OCI-LY7 (cell line): ENCODE results near the gene HTT. TPM values are rescaled to one million over a fixed set of nuclear protein-coding genes. Genes with fewer than 3 reads are reported as not detected.

Experiments used
- BruUV-seq: library from RNA; stranded (reverse); fragments of 400-500 nt; replicated peaks from 2 replicates; lab custom pipeline; 2021; lab: Mats Ljungman, UMichigan
- CTCF ChIA-PET: fragments of 300-600 bp; sonication (Branson Sonifier 250); formaldehyde crosslinking; loops from one replicate; lab custom pipeline; 2022; ENCODE audit warnings: antibody characterized with exemption; ENCODE audit not compliant: unreplicated experiment; lab: Charles Lee
- POLR2A ChIA-PET: fragments of 300-600 bp; sonication (Branson Sonifier 250); formaldehyde crosslinking; loops from one replicate; lab custom pipeline; 2022; ENCODE audit warnings: antibody characterized with exemption; lab: Charles Lee
- DNase-seq: peaks from one replicate; pipeline ENCODE4 v3.0.0-alpha.2; 2015; ENCODE audit warnings: low spot score
- H2AFZ ChIP-seq: fragments of 200-600 bp; sonication (generic), shearing (Covaris generic); 2 replicates; pipeline ENCODE4 v1.6.1; 2014; ENCODE audit warnings: mild to moderate bottlenecking, antibody characterized with exemption, low read length, moderate library complexity
- H3K27ac ChIP-seq: fragments of 200-600 bp; sonication (generic); 2 replicates; pipeline ENCODE4 v1.5.1; 2014; ENCODE audit warnings: mixed run types, low read depth, mild to moderate bottlenecking, moderate library complexity, low read length, inconsistent platforms; ENCODE audit not compliant: poor library complexity, severe bottlenecking
- H3K36me3 ChIP-seq: fragments of 200-600 bp; sonication (generic); 2 replicates; pipeline ENCODE4 v1.6.1; 2014; ENCODE audit warnings: mild to moderate bottlenecking, antibody characterized with exemption, low read length, moderate library complexity, mixed read lengths; ENCODE audit not compliant: insufficient read depth
- H3K4me1 ChIP-seq: fragments of 200-600 bp; sonication (generic); 2 replicates; pipeline ENCODE4 v1.5.1; 2014; ENCODE audit warnings: mild to moderate bottlenecking, low read length; ENCODE audit not compliant: insufficient read depth, poor library complexity, severe bottlenecking
- H3K4me2 ChIP-seq: fragments of 200-600 bp; sonication (generic); 2 replicates; pipeline ENCODE4 v1.6.1; 2014; ENCODE audit warnings: mild to moderate bottlenecking, low read length
- H3K4me3 ChIP-seq: fragments of 200-600 bp; sonication (generic); 2 replicates; pipeline ENCODE4 v1.5.1; 2014; ENCODE audit warnings: mild to moderate bottlenecking, low read depth, low read length; ENCODE audit not compliant: poor library complexity, severe bottlenecking
- H3K79me2 ChIP-seq: fragments of 200-600 bp; sonication (generic); 2 replicates; pipeline ENCODE4 v1.6.1; 2016; ENCODE audit warnings: low read depth, mild to moderate bottlenecking, low read length, moderate library complexity, mixed read lengths; ENCODE audit not compliant: insufficient read depth
- H3K9me2 ChIP-seq: fragments of 200-600 bp; sonication (generic); 2 replicates; pipeline ENCODE4 v1.6.1; 2016; ENCODE audit warnings: mild to moderate bottlenecking, low read length, mixed read lengths; ENCODE audit not compliant: insufficient read depth
- H3K9me3 ChIP-seq: fragments of 200-600 bp; sonication (generic); 2 replicates; pipeline ENCODE4 v1.6.1; 2014; ENCODE audit warnings: mild to moderate bottlenecking, mixed run types, low read length, mixed read lengths
- H4K20me1 ChIP-seq: fragments of 200-600 bp; sonication (generic); 2 replicates; pipeline ENCODE4 v1.6.1; 2014; ENCODE audit warnings: mild to moderate bottlenecking, antibody characterized with exemption, low read length, moderate library complexity, mixed read lengths; ENCODE audit not compliant: insufficient read depth
- EZH2phosphoT487 ChIP-seq: fragments of 200-600 bp; sonication (generic); IDR thresholded peaks from 2 replicates; pipeline ENCODE4 v1.6.1; 2018; ENCODE audit warnings: low read depth, borderline replicate concordance, mild to moderate bottlenecking, mixed run types, antibody characterized with exemption, low read length, moderate library complexity, mixed read lengths
- intact Hi-C: fragments of 100-400 bp; cut with micrococcal nuclease; formaldehyde crosslinking; loops from one replicate; pipeline ENCODE4 v1.10.0; 2022; ENCODE audit not compliant: unreplicated experiment
- total RNA-seq, 2 experiments: library from RNA; depleted of rRNA in 1 of 2; stranded (reverse); fragments of >200 nt in 1 of 2; shearing (Covaris generic) in 1 of 2; gene quantifications; 2 replicates each; pipeline ENCODE4 v1.2.3, GENCODE V29; 2014 to 2022
- TF ChIP-seq, protein P1 (sequence below): fragments of 200-600 bp; sonication (generic); conservative IDR thresholded peaks from 2 replicates; pipeline ENCODE4 v1.5.1; 2014; ENCODE audit warnings: mild to moderate bottlenecking, antibody characterized with exemption, low read length, moderate library complexity, mixed read lengths

Gene HTT
- total RNA-seq, 2 experiments from 2014 or later = 36.4 to 91.3 TPM

GRCh38 chr4:3280466-3280865, 206.0 kb downstream of the HTT start:
- ChIA-PET POLR2A (no interaction called here), CTCF (no interaction called here)
- Histone ChIP-seq H2AFZ (no peak overlapping the region), H3K4me1 (no peaks in the 10 kb centered on the region), H3K4me2 (no peak overlapping the region), H3K9me2 (no peaks in the 10 kb centered on the region), H3K79me2 (no peaks in the 10 kb centered on the region), H4K20me1 (no peaks in the 10 kb centered on the region), H3K9me3 (no peaks in the 10 kb centered on the region; the same call in 1 of the 2 replicates), H3K36me3 (no peaks in the 10 kb centered on the region), H3K27ac (no peak overlapping the region), H3K4me3 (no peak overlapping the region)
- TF ChIP-seq, protein P1, sequence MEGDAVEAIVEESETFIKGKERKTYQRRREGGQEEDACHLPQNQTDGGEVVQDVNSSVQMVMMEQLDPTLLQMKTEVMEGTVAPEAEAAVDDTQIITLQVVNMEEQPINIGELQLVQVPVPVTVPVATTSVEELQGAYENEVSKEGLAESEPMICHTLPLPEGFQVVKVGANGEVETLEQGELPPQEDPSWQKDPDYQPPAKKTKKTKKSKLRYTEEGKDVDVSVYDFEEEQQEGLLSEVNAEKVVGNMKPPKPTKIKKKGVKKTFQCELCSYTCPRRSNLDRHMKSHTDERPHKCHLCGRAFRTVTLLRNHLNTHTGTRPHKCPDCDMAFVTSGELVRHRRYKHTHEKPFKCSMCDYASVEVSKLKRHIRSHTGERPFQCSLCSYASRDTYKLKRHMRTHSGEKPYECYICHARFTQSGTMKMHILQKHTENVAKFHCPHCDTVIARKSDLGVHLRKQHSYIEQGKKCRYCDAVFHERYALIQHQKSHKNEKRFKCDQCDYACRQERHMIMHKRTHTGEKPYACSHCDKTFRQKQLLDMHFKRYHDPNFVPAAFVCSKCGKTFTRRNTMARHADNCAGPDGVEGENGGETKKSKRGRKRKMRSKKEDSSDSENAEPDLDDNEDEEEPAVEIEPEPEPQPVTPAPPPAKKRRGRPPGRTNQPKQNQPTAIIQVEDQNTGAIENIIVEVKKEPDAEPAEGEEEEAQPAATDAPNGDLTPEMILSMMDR = no peak
- TF ChIP-seq EZH2phosphoT487 = no peak
- no TSS peak for BruUV-seq
- intact Hi-C loops = no loop called here
- no peak for DNase-seq

GRCh38 chr4:3283483-3283882, 209.0 kb downstream of the HTT start:
- intact Hi-C loops = no loop called here
- Histone ChIP-seq H3K4me1 (peaks cover 10% of the 10 kb centered on the region), H3K4me3 (no peak overlapping the region), H3K9me2 (no peaks in the 10 kb centered on the region), H3K36me3 (no peaks in the 10 kb centered on the region), H4K20me1 (no peaks in the 10 kb centered on the region), H3K79me2 (no peaks in the 10 kb centered on the region), H3K9me3 (no peaks in the 10 kb centered on the region; the same call in 1 of the 2 replicates), H3K27ac (no peak overlapping the region), H3K4me2 (no peak overlapping the region), H2AFZ (no peak overlapping the region)
- ChIA-PET CTCF (interaction anchor here (0.5 kb wide), 1 partner anchor 97 kb away, joined by 5 read pairs; no protein-coding TSS in a partner anchor), POLR2A (no interaction called here)
- DNase-seq = no peak
- BruUV-seq = no TSS peak
- TF ChIP-seq, protein P1 = no peak
- TF ChIP-seq EZH2phosphoT487 = no peak

DNA sequence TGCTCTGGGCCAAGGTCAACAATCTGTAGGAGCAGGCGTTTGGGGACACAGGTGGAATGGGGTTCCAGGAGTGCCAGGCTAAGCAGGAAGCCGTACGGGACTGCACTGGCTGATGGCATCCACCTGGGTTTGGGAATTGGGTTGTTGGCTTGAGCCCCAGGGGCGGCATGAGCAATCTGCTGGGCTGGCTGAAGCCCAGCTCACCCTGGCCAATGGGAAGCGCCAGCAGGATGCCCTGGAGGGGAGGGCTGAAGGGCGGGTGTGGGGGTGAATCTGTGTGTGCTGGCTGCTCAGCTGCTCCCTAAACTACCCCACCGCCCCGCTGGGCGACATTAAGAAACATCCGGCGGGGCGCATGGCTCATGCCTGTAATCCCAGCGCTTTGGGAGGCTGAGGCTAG, 209.4 kb downstream of the HTT start:
- Histone ChIP-seq H2AFZ (no peak overlapping the region), H3K27ac (no peak overlapping the region), H3K36me3 (no peaks in the 10 kb centered on the region), H3K4me3 (no peak overlapping the region), H3K9me2 (no peaks in the 10 kb centered on the region), H4K20me1 (no peaks in the 10 kb centered on the region), H3K9me3 (no peaks in the 10 kb centered on the region; the same call in 1 of the 2 replicates), H3K79me2 (no peaks in the 10 kb centered on the region), H3K4me2 (no peak overlapping the region), H3K4me1 (peaks cover 10% of the 10 kb centered on the region)
- intact Hi-C loops = no loop called here
- TF ChIP-seq, protein P1 = no peak
- no peak for TF ChIP-seq EZH2phosphoT487
- ChIA-PET POLR2A (no interaction called here), CTCF (no interaction called here)
- DNase-seq = no peak
- BruUV-seq = no TSS peak
